Measurements from ENCODE around the gene CBX6. TPM values are rescaled to one million over a fixed set of nuclear protein-coding genes. Genes with fewer than 3 reads are reported as not detected.

Gene CBX6
- total and polyA plus RNA-seq, 4 donors: 14.6 to 79.2 (median 23.3) TPM

DNA sequence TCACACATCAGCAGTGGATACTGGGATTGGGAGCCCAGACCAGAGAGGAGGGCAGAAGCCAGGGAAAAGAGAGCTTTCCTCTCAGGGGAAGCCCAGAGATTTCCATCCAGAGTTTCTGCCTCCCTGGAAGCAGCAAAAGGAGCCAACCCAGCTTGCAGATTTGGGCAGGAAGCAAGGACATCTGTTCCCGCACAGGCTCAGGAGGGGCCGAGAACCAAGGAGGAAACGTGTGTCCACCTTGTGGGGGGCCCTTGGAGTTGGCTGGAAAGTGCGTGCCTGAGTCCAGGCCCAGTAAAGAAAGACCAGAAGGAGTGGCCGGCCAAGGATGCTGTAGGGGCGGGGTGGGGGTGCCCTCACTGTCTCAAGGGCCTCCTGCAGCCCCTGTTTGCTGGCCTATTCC, 22.2 kb downstream of the CBX6 start:
- WGBS, 2 donors: 66 to 75% methylated on average over 6 of the region's 6 CpGs
- TF ChIP-seq, protein P1, sequence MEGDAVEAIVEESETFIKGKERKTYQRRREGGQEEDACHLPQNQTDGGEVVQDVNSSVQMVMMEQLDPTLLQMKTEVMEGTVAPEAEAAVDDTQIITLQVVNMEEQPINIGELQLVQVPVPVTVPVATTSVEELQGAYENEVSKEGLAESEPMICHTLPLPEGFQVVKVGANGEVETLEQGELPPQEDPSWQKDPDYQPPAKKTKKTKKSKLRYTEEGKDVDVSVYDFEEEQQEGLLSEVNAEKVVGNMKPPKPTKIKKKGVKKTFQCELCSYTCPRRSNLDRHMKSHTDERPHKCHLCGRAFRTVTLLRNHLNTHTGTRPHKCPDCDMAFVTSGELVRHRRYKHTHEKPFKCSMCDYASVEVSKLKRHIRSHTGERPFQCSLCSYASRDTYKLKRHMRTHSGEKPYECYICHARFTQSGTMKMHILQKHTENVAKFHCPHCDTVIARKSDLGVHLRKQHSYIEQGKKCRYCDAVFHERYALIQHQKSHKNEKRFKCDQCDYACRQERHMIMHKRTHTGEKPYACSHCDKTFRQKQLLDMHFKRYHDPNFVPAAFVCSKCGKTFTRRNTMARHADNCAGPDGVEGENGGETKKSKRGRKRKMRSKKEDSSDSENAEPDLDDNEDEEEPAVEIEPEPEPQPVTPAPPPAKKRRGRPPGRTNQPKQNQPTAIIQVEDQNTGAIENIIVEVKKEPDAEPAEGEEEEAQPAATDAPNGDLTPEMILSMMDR (IDR thresholded peaks at IDR 0.05; ENCODE audit: control extremely low read depth, extremely low read depth): no peak
- no peaks in the 10 kb centered on the region for H3K36me3 ChIP-seq (ENCODE audit: control insufficient read depth in 4 of 4, insufficient read depth in 4 of 4, low read length in 4 of 4)
- no peak for DNase-seq
- no peak overlapping the region for H3K4me3 ChIP-seq
- no peaks in the 10 kb centered on the region for H3K9me3 ChIP-seq (ENCODE audit: control insufficient read depth in 4 of 4, insufficient read depth in 3 of 4, low read length in 3 of 4)
- H3K27me3 ChIP-seq (ENCODE audit: control insufficient read depth in 3 of 3, insufficient read depth in 3 of 3, low read length in 2 of 3): peaks cover 0 to 29% (median 3%) of the 10 kb centered on the region in 3 donors
- H3K27ac ChIP-seq (ENCODE audit: low read depth in 1 of 2, low read length in 1 of 2): no peak overlapping the region
- H3K4me1 ChIP-seq (ENCODE audit: control insufficient read depth in 5 of 5, insufficient read depth in 5 of 5, low read length in 5 of 5): no peaks in the 10 kb centered on the region
- ATAC-seq (ENCODE audit: insufficient read depth, low FRiP score): no peak
- no peak overlapping the region for H3K9ac ChIP-seq (ENCODE audit: insufficient read depth in 1 of 2, low read length in 2 of 2)

GRCh38 chr22:38846412-38846811, 25.6 kb downstream of the CBX6 start:
- no peaks in the 10 kb centered on the region for H3K36me3 ChIP-seq (ENCODE audit: control insufficient read depth in 4 of 4, insufficient read depth in 4 of 4, low read length in 4 of 4)
- H3K27me3 ChIP-seq (ENCODE audit: control insufficient read depth in 3 of 3, insufficient read depth in 3 of 3, low read length in 2 of 3): peaks cover 0 to 45% (median 3%) of the 10 kb centered on the region in 3 donors
- peaks cover 0 to 7% (median 0%) of the 10 kb centered on the region in 5 donors for H3K4me1 ChIP-seq (ENCODE audit: control insufficient read depth in 5 of 5, insufficient read depth in 5 of 5, low read length in 5 of 5)
- H3K9ac ChIP-seq (ENCODE audit: insufficient read depth in 1 of 2, low read length in 2 of 2): no peak overlapping the region
- TF ChIP-seq, protein P1 (IDR thresholded peaks at IDR 0.05; ENCODE audit: control extremely low read depth, extremely low read depth): no peak
- H3K4me3 ChIP-seq: no peak overlapping the region
- 90 to 97% methylated on average over 1 of the region's 1 CpG for WGBS, 2 donors
- peak in 2 of 3 donors; percentile 47 to 57 for DNase-seq
- no peaks in the 10 kb centered on the region for H3K9me3 ChIP-seq (ENCODE audit: control insufficient read depth in 4 of 4, insufficient read depth in 3 of 4, low read length in 3 of 4)
- H3K27ac ChIP-seq (ENCODE audit: low read depth in 1 of 2, low read length in 1 of 2): no peak overlapping the region
- no peak for ATAC-seq (ENCODE audit: insufficient read depth, low FRiP score)

DNA sequence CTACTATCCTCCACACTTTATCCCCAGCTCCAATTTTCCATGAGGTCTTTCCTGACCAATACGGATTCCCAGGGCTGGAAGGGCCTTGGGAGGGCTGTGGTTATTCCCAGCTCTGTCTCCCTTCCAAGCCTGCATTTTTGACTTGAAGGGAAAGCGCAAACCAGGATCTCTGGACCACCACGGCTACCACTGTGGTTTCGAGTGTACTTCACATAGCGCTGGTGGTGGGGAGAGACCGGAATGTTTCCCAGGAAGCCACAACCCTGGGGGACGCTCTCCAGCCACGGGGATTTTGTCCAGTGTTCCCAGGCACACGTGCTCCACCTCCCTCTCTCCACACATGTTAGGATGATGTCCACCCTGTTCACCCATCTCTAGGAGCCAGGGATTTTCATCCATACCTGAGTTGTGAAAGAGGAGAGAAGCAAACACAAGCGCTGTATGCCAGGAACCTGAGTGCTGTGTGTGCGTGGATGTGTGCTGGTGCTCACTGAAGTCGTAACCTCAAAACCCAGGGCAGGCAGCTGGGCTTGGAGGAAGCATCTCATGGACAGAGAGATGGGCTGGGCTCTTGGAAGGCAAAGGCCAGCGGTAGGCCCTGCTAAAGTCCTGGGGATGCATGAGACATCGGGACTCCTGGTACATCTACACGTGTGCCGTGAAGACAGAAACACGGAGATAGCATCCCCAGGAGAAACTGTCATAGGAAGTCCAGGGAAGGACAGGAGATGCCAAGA, 26.8 kb downstream of the CBX6 start:
- Histone ChIP-seq H3K4me1 (ENCODE audit: control insufficient read depth in 5 of 5, insufficient read depth in 5 of 5, low read length in 5 of 5) (peaks cover 0 to 7% (median 0%) of the 10 kb centered on the region in 5 donors), H3K9me3 (ENCODE audit: control insufficient read depth in 4 of 4, insufficient read depth in 3 of 4, low read length in 3 of 4) (no peaks in the 10 kb centered on the region), H3K9ac (ENCODE audit: insufficient read depth in 1 of 2, low read length in 2 of 2) (no peak overlapping the region), H3K27me3 (ENCODE audit: control insufficient read depth in 3 of 3, insufficient read depth in 3 of 3, low read length in 2 of 3) (peaks cover 0 to 56% (median 3%) of the 10 kb centered on the region in 3 donors), H3K27ac (ENCODE audit: low read depth in 1 of 2, low read length in 1 of 2) (no peak overlapping the region), H3K36me3 (ENCODE audit: control insufficient read depth in 4 of 4, insufficient read depth in 4 of 4, low read length in 4 of 4) (no peaks in the 10 kb centered on the region), H3K4me3 (no peak overlapping the region)
- DNase-seq (peak; percentile 16 to 29 (median 18)), ATAC-seq (ENCODE audit: insufficient read depth, low FRiP score) (no peak)
- TF ChIP-seq, protein P1 (IDR thresholded peaks at IDR 0.05; ENCODE audit: control extremely low read depth, extremely low read depth): no peak
- WGBS, 2 donors: 66 to 78% methylated on average over 17 of the region's 17 CpGs
